ENCODE measurements around the gene SSH3. TPM values are rescaled to one million over a fixed set of nuclear protein-coding genes. Genes with fewer than 3 reads are reported as not detected.

SSH3 gene
- total and polyA plus RNA-seq, 2 of the 8 experiments (the other 6 are each of a cell fraction or from before 2014, with no cell fraction given) = 16.9 to 19.8 TPM

DNA sequence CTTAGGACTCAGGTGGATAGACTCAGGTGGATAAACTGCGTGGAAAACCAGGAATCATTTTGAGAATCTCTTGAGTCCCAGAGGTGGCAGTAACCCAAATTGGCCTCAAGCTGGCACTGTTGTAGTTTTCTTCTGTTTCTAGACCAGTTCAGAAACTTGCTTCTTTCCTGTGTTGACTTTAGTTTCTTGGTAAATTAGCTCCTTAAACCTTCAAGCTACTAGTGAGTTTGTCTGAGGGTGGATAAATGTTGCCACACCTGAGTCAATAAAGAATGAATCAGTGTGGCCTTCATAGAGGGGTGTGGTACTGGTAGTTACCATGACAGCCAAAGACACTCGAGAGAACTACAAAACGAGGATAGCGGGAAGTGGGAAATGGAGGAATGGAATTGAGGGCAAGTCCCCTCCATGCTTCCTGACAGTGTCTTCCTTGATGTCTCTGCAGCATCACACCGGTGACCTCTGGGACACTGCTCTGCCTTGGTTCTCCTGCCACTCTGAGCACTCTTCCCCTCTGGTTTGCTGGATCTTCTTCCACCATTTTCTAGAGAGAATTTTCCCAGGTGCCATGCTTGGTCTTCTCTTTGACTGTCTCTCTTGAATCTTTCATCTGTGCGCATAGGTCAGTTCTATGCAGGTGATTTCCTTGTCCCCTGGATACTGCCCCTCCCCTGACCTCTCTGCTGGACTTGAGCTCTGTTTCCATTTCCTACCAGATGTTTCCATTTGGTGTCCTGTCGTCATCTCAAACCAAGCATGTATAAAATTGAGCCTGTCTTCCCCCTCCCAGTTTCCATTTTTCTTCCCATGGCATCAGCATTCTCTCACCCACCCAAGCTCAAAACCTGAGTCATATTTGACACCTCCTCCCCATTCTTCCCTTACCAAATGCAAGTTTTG lies 42.8 kb downstream of the SSH3 start (continued):
- TF ChIP-seq CTBP2 (IDR thresholded peaks at IDR 0.05; ENCODE audit: borderline replicate concordance, insufficient read depth, insufficient read length, low read length) (no peak), SAP30 (IDR thresholded peaks at IDR 0.05; ENCODE audit: insufficient read depth, insufficient replicate concordance, low read length) (no peak), KDM5A (IDR thresholded peaks at IDR 0.05; ENCODE audit: low read length) (no peak), TAF7 (optimal IDR thresholded peaks at IDR 0.05; ENCODE audit: borderline replicate concordance, low read depth, low read length) (no peak), PHF8 (conservative IDR thresholded peaks at IDR 0.05; ENCODE audit: low read depth, low read length) (no peak)
